ENCODE measurements around the gene GMNN.

GRCh38 chr6:24807584-24807983 lies 32.8 kb downstream of the GMNN start:
- TF ChIP-seq CTCF (IDR thresholded peaks at IDR 0.05; ENCODE audit: low read length), result no peak
- no peak for TF ChIP-seq EZH2phosphoT487 (IDR thresholded peaks at IDR 0.05; ENCODE audit: low read length)
- no peak for TF ChIP-seq EZH2 (optimal IDR thresholded peaks at IDR 0.05; ENCODE audit: low read depth, low read length)
